Nephron progenitor cell (in vitro differentiated cells): Measurements from ENCODE around the gene BSCL2.
A peak's percentile ranks its signal among the peaks of the same experiment; 100 is the strongest.
"Not testable (repeated sequence)": the region's sequence is repeated elsewhere in the genome, so short reads cannot be mapped to it uniquely, and the experiment has no call there.

Experiments used
- DNase-seq: peaks from one replicate; pipeline ENCODE4 v3.0.0; 2021
- H3K27ac Mint-ChIP-seq: 2 replicates; pipeline ENCODE4 v1.8.0; 2021; ENCODE audit warnings: mild to moderate bottlenecking, moderate library complexity, mixed read lengths
- H3K27me3 Mint-ChIP-seq: 2 replicates; pipeline ENCODE4 v1.8.0; 2021; ENCODE audit warnings: mild to moderate bottlenecking, low read depth, mixed read lengths; ENCODE audit not compliant: poor library complexity
- H3K36me3 Mint-ChIP-seq: 2 replicates; pipeline ENCODE4 v1.8.0; 2021; ENCODE audit warnings: low read depth, mixed read lengths
- H3K4me1 Mint-ChIP-seq: 2 replicates; pipeline ENCODE4 v1.8.0; 2021; ENCODE audit warnings: mixed read lengths
- H3K4me3 Mint-ChIP-seq: 2 replicates; pipeline ENCODE4 v1.8.0; 2021; ENCODE audit warnings: mild to moderate bottlenecking, moderate library complexity, mixed read lengths
- H3K9me3 Mint-ChIP-seq: 2 replicates; pipeline ENCODE4 v1.8.0; 2021; ENCODE audit warnings: mild to moderate bottlenecking, moderate library complexity, mixed read lengths
- CTCF ChIP-seq: fragments of 200-600 bp; sonication (generic); IDR thresholded peaks from 2 replicates; pipeline ENCODE4 v1.5.0; 2021; ENCODE audit warnings: antibody characterized with exemption

The BSCL2 gene

GRCh38 chr11:62694455-62695167 lies 12.6 kb downstream of the BSCL2 start:
- peak; percentile 71 for TF ChIP-seq CTCF
- Mint-ChIP-seq H3K36me3 (peaks cover 39% of the 10 kb centered on the region), H3K4me1 (peaks cover 14% of the 10 kb centered on the region), H3K4me3 (no peak overlapping the region), H3K27me3 (peaks cover 2% of the 10 kb centered on the region), H3K9me3 (no peaks in the 10 kb centered on the region), H3K27ac (peak overlapping the region; percentile 80)
- DNase-seq, result peak; percentile 80

GRCh38 chr11:62693624-62694023 lies 13.6 kb downstream of the BSCL2 start:
- not testable (repeated sequence) for H3K27ac Mint-ChIP-seq, H3K4me3 Mint-ChIP-seq, H3K9me3 Mint-ChIP-seq, DNase-seq, H3K27me3 Mint-ChIP-seq
- Mint-ChIP-seq H3K4me1 (peaks cover 24% of the 10 kb centered on the region), H3K36me3 (peaks cover 37% of the 10 kb centered on the region)

GRCh38 chr11:62689421-62690183 lies 17.6 kb downstream of the BSCL2 start, which contains the start of gene LRRN4CL:
LRRN4CL (minus strand) TSS chr11:62689530; CDS start chr11:62688508, 1,022 bp downstream.
- TF ChIP-seq CTCF, result no peak
- H3K36me3 Mint-ChIP-seq, result peaks cover 23% of the 10 kb centered on the region
- H3K9me3 Mint-ChIP-seq, result no peaks in the 10 kb centered on the region
- H3K4me3 Mint-ChIP-seq, result peak within 1 kb of the TSS; percentile 26
- peak within 1 kb of the TSS; percentile 92 for H3K27ac Mint-ChIP-seq
- no peak for DNase-seq
- H3K27me3 Mint-ChIP-seq, result no peaks in the 10 kb centered on the region
- peaks cover 24% of the 10 kb centered on the region for H3K4me1 Mint-ChIP-seq

- DNase-seq, result no peak
- Mint-ChIP-seq H3K36me3 (peaks cover 18% of the 10 kb centered on the region), H3K9me3 (no peaks in the 10 kb centered on the region), H3K4me3 (peak overlapping the region; percentile 26), H3K27me3 (no peaks in the 10 kb centered on the region), H3K27ac (peak overlapping the region; percentile 92), H3K4me1 (peaks cover 22% of the 10 kb centered on the region)
- TF ChIP-seq CTCF, result no peak
Observed at GRCh38 chr11:62688491-62688890, 18.7 kb downstream of the BSCL2 start.

GRCh38 chr11:62687508-62688396 lies 19.5 kb downstream of the BSCL2 start:
- DNase-seq, result no peak
- Mint-ChIP-seq H3K36me3 (peaks cover 15% of the 10 kb centered on the region), H3K4me3 (no peak overlapping the region), H3K9me3 (no peaks in the 10 kb centered on the region), H3K27me3 (no peaks in the 10 kb centered on the region), H3K27ac (no peak overlapping the region), H3K4me1 (peaks cover 22% of the 10 kb centered on the region)
- TF ChIP-seq CTCF, result no peak

GRCh38 chr11:62682518-62682917 lies 24.7 kb downstream of the BSCL2 start:
- H3K36me3 Mint-ChIP-seq, result peaks cover 6% of the 10 kb centered on the region
- no peaks in the 10 kb centered on the region for H3K27me3 Mint-ChIP-seq
- DNase-seq, result no peak
- no peak overlapping the region for H3K4me3 Mint-ChIP-seq
- H3K4me1 Mint-ChIP-seq, result peaks cover 28% of the 10 kb centered on the region
- no peaks in the 10 kb centered on the region for H3K9me3 Mint-ChIP-seq
- no peak for TF ChIP-seq CTCF
- no peak overlapping the region for H3K27ac Mint-ChIP-seq
